ENCODE results near the gene ZNRF4. TPM values are rescaled to one million over a fixed set of nuclear protein-coding genes. Genes with fewer than 3 reads are reported as not detected.

The ZNRF4 gene
- total RNA-seq, 4 donors from 2014 or later = not detected

DNA sequence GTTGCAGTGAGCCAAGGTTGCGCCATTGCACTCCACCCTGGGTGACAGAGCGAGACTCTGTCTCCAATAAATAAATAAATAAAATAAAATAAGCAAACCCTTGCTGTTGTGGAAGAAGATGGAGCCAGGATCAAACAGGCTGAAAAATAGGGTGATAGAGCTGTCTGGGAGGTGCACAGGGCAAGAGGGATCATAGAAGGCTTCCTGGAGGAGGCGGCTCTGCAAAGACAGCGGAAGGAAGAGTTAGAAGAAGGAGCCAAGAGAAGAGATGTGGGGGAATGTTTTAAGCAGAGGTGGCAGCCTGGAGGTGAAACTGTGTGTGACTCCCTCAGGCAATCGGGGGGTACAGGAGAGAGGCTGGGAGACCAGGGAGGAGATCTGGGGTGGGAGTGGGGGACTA, 40.6 kb downstream of the ZNRF4 start:
- 78 to 90% methylated on average over 5 of the region's 5 CpGs for WGBS, 2 donors
- no peaks in the 10 kb centered on the region for H3K36me3 ChIP-seq
- H3K4me3 ChIP-seq = no peak overlapping the region
- no peaks in the 10 kb centered on the region for H3K4me1 ChIP-seq
- intact Hi-C loops (cut with DNase I) = no loop called here
- TF ChIP-seq, protein P1, sequence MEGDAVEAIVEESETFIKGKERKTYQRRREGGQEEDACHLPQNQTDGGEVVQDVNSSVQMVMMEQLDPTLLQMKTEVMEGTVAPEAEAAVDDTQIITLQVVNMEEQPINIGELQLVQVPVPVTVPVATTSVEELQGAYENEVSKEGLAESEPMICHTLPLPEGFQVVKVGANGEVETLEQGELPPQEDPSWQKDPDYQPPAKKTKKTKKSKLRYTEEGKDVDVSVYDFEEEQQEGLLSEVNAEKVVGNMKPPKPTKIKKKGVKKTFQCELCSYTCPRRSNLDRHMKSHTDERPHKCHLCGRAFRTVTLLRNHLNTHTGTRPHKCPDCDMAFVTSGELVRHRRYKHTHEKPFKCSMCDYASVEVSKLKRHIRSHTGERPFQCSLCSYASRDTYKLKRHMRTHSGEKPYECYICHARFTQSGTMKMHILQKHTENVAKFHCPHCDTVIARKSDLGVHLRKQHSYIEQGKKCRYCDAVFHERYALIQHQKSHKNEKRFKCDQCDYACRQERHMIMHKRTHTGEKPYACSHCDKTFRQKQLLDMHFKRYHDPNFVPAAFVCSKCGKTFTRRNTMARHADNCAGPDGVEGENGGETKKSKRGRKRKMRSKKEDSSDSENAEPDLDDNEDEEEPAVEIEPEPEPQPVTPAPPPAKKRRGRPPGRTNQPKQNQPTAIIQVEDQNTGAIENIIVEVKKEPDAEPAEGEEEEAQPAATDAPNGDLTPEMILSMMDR (IDR thresholded peaks at IDR 0.05) = no peak
- TF ChIP-seq POLR2A (IDR thresholded peaks at IDR 0.05) = no peak
- H3K27ac ChIP-seq = no peak overlapping the region
- no peak for DNase-seq
- peaks cover 0 to 2% (median 0%) of the 10 kb centered on the region in 3 donors for H3K9me3 ChIP-seq
- H3K27me3 ChIP-seq = peaks cover 0 to 81% (median 0%) of the 10 kb centered on the region in 4 donors

DNA sequence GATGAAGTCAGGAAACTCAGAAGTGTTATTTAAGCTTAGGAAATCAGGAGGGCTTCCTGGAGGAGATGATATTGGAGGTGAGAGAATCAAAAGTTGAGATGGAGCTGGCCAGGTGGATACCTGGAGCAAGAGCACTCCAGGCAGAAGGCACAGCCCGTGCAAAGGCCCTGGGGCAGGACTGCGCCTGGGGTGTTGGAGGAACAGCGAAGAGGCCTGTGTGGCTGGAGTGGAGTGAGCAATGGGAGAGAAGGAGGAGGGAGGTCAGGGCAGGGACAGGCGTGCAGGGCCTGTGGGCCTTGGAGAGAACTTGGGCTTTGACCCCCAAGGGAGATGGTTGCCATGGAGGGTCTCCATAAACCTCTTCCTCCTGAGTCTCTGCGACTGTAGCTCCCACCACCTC, 42.1 kb downstream of the ZNRF4 start:
- no peaks in the 10 kb centered on the region for H3K36me3 ChIP-seq

GRCh38 chr19:5498830-5499550, 43.8 kb downstream of the ZNRF4 start:
- WGBS, 2 donors = 56 to 62% methylated on average over 4 to 5 of the region's 22 CpGs
- H3K9me3 ChIP-seq = peaks cover 0 to 29% (median 22%) of the 10 kb centered on the region in 3 donors
- H3K4me3 ChIP-seq = no peak overlapping the region
- DNase-seq = no peak
- no peaks in the 10 kb centered on the region for H3K36me3 ChIP-seq
- no peak overlapping the region for H3K27ac ChIP-seq
- no peaks in the 10 kb centered on the region for H3K4me1 ChIP-seq
- intact Hi-C loops (cut with DNase I) = no loop called here
- peaks cover 0 to 49% (median 0%) of the 10 kb centered on the region in 4 donors for H3K27me3 ChIP-seq
- TF ChIP-seq, protein P1 (IDR thresholded peaks at IDR 0.05) = no peak
- TF ChIP-seq POLR2A (IDR thresholded peaks at IDR 0.05) = no peak

More for the DNA sequence above, 42.1 kb downstream of the ZNRF4 start:
- intact Hi-C loops (cut with DNase I) = no loop called here
- peaks cover 0 to 66% (median 0%) of the 10 kb centered on the region in 4 donors for H3K27me3 ChIP-seq
- 71 to 76% methylated on average over 5 of the region's 5 CpGs for WGBS, 2 donors
- no peaks in the 10 kb centered on the region for H3K4me1 ChIP-seq
- H3K9me3 ChIP-seq = peaks cover 0 to 16% (median 11%) of the 10 kb centered on the region in 3 donors
- TF ChIP-seq, protein P1 (IDR thresholded peaks at IDR 0.05) = no peak
- no peak for TF ChIP-seq POLR2A (IDR thresholded peaks at IDR 0.05)
- DNase-seq = no peak
- no peak overlapping the region for H3K27ac ChIP-seq
- H3K4me3 ChIP-seq = no peak overlapping the region

GRCh38 chr19:5501907-5502306, 46.7 kb downstream of the ZNRF4 start:
- no peak for DNase-seq
- peaks cover 0 to 29% (median 22%) of the 10 kb centered on the region in 3 donors for H3K9me3 ChIP-seq

GRCh38 chr19:5503598-5503997, 48.4 kb downstream of the ZNRF4 start:
- H3K36me3 ChIP-seq = no peaks in the 10 kb centered on the region
- no peak for TF ChIP-seq POLR2A (IDR thresholded peaks at IDR 0.05)
- TF ChIP-seq, protein P1 (IDR thresholded peaks at IDR 0.05) = peak in 1 of 6 experiments; percentile 28
- 39 to 40% methylated on average over 1 of the region's 1 CpG for WGBS, 2 donors
- no peaks in the 10 kb centered on the region for H3K4me1 ChIP-seq
- peaks cover 0 to 29% (median 22%) of the 10 kb centered on the region in 3 donors for H3K9me3 ChIP-seq
- no peak overlapping the region for H3K4me3 ChIP-seq
- H3K27ac ChIP-seq = no peak overlapping the region
- DNase-seq = no peak
- intact Hi-C loops (cut with DNase I) = no loop called here
- H3K27me3 ChIP-seq = peaks cover 0 to 10% (median 0%) of the 10 kb centered on the region in 4 donors

More at GRCh38 chr19:5501907-5502306, 46.7 kb downstream of the ZNRF4 start:
- Histone ChIP-seq H3K4me1 (no peaks in the 10 kb centered on the region), H3K27me3 (peaks cover 0 to 21% (median 0%) of the 10 kb centered on the region in 4 donors), H3K36me3 (no peaks in the 10 kb centered on the region), H3K27ac (no peak overlapping the region), H3K4me3 (no peak overlapping the region)
- TF ChIP-seq, protein P1 (IDR thresholded peaks at IDR 0.05) = no peak
- TF ChIP-seq POLR2A (IDR thresholded peaks at IDR 0.05) = no peak
- intact Hi-C loops (cut with DNase I) = no loop called here
- 94% methylated on average over 2 of the region's 2 CpGs for WGBS, 2 donors
